ENCODE measurements around the gene CAMSAP1.

The CAMSAP1 gene

DNA sequence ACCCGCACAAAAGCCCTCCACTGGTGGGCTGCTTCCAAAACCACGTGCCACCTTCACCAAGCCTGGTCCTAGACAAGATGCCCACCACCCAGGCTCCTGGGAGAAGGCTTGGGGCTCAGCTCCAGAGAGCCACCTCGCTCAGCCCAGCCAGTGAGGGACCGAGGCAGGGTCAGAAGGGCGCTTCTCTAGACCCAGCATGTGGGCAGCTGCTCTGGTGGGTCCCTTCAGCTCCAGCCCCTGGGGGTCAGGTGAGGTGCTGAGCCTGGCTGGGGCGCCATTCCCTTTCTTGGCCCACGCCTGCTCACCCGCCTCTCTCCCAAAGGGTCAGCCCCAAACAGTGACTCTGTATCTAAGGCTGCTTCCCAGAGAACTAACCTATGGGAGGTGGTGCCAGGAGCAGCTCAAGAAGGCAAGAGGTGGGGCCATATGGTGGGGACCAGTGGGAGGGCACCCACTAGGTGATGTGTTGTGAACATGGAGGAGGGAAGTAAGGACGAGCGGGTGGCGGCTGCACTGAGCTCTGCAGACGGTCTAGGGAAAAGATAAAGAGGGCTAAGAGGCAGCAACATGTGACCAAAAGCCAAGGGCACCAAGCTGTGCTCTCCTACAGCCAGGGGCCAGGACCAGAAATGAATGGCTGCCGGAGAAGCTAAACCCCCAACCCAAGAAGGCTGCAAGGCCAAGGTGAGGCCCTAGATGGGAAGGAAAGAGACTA is 79.3 kb downstream of the CAMSAP1 start:
- no peak for DNase-seq

DNA sequence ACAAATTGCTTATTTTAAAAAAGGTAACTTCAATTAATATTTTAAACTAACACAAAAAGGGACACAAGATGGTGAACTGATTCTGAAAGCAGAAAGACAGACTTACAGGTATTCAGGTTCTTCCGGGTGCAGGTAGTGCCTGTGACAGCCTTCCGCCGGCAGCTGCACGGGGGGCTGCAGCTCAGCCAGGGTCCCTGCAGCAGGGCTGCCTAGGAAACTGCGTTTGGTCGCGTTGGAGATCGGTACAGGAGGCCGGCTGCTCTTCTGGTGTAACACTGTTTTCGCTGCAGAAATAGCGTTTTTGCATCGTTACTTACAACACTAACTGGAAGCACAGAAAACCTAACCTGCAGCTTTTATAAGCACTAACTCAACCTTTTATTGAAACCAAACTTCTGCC is 80.0 kb downstream of the CAMSAP1 start:
- no peak for DNase-seq

DNA sequence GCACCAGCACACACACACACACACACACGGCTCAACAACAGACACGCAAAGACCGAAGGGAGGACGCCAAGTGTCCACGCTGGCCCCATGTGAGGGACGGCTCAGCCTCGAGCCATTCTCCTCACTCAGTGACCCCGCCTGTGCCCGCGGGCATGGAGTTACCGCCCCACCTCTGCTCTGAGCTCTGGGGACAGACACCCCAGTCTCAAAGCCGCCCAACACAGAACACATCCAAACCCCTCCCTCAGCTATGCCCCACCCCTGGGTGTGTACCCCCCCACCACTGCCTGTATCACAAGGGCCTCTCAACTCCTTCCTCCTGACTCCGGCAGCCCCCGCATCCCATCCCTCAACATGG is 81.2 kb downstream of the CAMSAP1 start:
- DNase-seq, result no peak

DNA sequence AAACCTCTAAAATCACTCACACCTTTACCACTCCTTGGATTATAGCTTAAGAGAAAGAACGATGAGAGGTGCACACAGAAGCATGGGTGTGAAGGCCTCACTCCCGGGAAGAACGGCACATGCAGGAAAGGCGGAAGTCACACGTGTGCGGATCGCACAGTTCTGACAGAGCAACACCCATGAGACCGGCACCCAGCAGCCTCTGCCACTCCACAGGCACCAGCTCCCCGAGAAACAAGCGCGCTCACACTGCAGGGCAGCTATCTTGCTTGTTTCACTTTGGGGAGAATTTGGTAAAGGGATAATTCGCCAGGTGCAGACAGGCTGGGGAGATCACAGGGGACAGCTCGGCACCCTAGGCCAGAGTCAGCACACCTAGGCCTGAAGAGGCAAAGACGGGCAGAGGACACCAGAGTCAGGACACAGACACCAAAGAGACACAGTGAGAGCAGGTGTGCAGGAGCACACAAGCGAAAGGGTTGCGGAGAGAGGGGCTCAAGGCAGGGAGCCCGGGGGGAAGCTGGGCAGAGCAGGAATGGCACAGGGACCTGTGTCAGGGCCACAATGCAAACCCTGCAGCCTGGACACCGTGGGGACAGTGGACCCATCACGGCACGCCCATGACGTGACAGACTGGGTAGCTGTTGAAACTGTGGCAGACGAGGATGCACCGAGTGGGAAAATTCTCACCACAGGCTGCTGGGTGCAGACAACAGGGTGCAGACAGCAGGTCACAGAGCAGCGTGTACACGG is 81.7 kb downstream of the CAMSAP1 start:
- DNase-seq, result no peak

DNA sequence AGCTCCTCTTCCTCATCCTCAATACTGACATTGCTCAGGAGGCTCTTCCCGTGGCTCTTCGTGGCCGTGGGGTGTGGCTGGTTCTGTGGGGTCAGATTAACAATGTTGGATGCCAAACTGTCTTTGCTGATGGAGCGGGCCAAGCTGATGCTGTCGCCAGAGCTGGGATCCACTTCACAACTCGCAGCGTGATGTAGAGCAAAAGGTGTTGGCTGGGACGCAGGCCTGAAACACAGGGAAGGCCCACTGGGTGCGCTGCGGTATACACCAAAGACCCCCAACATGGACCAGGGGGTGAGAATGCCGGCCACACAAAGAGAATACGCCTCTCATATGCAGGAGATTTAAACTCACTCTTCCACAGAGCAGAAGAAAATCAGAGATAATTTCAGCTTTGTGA is 84.3 kb downstream of the CAMSAP1 start:
- no peak for DNase-seq

DNA sequence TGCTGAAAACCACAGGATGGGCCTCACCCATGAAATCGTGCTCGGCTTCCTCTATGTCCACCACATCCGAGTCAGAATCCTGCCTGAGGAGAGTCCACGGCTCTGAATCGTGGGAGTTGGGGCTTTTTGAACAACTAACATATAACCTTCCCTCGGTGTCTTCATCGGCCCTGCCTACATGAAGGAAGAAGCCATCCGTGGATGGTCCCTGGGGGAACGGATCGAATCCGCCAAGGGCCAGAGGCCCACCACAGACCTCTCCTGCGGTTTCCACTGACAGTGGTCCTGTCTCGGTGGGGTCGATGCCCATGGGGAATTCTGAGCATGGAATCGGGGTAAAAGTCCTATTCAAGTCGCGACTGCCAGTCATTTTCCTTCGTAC is 85.0 kb downstream of the CAMSAP1 start:
- no peak for DNase-seq

DNA sequence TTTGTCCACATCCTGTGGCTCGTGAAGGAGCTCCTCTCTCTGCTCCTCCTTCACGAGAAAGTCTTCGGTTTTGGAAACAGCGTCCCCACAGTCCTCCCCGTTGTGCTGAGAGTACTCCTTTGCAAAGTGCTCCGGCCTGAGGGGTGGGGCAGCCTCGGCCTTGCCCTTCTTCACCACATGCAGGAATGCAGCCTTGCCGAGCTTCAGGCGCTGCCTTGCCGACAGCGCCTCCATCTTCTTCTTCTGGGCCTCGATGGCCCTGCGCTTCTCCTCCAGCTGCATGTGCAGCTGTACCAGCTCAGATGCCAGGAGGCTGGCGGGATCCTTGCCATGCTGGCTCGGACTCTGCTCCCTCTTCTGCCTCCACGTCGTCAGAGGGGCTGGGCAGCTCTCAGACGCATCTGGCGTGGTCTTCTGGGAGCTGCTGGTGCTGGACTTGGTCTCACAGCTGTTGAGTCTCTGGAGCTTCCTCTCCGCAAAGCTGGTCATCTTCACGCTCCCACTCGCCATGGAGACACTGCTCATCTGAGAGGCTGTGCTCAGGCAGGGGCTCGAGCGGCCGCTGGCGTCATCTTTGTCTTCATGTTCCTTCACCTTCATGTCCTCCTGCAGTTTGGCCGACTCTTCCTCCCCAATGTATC is 85.5 kb downstream of the CAMSAP1 start:
- no peak for DNase-seq

DNA sequence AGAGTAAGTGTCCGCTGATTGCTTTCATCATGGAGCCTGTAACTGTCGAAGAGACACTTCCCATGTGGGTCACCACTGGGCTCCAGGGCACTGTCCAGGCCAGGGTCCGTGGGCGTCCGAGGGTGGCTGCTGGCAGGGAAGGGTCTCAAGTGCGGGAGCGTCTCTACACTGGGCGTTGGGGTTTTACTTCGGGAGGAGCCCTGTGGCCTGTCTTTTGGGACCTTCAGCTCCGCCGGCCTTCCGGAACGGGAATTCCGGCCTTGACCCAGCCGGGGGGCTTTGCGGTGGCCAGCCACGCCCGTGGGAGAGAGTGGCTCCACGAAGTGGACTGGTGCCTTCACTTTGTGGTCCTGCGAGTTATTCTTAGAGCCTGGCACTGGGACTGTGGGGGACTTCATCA is 86.2 kb downstream of the CAMSAP1 start:
- no peak for DNase-seq

DNA sequence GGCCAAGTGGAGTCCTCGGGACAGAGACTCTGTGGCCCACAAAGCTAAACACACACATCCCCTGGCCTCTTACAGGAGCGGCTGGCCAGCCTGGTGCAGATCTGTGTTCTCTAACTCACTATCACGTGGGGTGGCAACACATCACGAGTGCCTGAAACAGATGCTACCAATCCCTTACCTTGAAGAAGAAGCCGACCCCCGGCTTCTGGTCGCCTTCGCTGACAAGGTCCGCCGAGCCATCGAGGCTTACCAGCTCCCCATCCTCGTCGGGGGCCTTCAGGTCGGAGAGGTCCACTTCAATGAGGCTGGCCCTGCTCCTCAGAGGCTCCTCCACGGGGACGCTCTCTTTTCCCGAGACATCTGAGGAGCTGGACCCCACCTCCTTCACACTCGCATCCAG is 86.7 kb downstream of the CAMSAP1 start:
- no peak for DNase-seq

DNA sequence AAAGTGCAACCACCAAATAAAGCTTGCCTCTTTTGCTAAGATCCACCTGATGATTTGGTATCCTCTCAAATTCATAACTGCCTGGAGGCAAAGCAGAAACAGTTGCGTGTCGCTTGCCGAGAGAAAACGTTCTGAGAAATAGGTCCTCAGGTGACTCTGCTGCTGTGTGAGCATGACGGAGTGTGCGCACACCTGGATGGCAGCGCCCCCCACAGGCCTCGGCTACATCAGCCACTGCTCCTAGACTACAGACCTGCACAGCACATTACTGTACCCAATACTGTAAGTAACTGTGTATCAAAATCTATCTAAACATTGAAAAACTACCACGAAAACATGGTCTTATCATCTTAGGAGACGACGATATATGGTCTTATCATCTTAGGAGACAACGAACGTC is 87.4 kb downstream of the CAMSAP1 start:
- no peak for DNase-seq

DNA sequence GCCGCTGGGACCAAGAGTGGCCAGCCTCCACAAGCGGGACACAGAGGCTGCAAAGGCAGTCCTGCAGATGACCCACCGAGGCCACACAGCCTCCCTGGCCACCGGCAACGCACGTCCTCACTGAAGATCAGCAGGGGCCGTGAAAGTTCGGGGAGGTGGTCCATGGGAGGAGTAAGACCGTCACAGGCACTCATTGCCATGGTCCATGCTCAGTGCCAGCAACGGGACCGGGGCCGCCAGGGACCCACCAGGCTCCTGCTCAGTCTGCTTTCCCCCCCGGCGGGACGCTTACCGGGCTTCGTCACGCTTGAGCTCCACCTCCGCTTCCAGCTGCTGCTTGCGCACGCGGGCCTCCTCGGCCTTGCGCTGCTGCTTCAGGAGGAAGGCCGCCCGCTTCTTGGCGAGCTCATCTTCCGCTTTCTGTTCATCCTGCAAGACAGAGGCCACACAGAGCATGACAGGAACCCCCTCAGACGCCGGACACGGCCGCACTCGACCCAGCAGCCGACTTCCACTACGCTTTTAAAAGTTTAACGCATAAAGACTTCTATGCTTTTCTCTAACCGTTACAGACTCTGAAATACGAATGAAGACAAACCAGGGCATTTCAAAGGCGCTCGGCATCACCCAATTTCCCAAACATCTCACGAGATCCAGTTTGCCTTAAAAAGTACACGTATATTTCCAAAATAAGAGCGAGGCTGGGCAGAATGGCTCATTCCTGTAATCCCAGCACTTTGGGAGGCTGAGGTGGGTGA is 88.4 kb downstream of the CAMSAP1 start:
- DNase-seq, result no peak

DNA sequence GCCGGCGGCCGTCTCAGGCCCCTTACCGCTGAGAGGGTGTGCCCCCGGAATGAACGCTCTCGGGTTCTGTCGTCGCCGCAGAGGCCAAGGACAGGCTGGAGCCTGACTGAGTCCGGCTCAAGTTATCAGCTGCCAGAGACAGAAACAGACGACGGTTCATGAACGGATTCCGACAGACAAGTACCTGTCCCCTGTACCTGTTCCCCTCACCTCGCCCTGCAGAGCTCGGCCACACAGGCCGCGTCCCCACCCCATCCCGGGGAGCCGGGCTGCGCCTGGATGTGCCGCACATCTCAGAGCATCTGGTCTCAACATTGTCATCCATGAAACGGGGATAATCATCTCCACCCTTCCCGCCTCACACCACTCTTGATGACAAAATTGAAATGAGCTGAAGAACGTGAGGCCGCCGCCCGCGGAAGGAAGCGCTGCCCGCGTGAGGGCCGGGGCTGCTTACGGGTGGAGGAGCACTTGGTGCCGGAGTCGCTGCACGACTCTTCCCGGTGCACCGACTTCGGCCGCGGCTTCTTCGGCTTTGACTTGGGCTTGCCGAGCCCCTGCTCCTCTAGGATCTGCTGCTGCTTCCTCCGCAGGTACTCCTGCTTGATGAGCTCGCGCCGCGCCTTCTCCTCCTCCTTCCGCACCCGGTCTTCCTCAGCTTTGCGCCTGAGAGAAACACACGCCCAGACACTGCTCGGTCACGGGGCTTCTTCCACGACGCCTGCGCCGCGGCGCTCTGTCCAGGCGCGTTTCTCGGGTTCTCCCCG is 89.2 kb downstream of the CAMSAP1 start:
- DNase-seq, result no peak

DNA sequence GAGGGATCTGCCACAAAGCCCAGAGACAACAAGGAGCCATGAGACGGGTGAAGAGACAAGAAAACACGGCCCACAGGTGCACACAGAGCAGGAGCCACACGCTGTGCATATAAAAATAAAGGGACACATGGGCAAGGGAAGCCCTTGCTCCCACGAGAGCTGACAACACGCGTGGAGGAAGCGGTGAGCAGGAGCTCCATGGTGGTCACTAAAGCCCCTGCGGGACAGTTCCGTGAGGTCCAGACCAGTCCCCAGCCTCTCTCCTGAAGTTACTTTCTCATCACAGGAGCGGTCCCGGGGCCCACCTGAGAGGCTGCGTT is 90.7 kb downstream of the CAMSAP1 start:
- DNase-seq, result no peak

DNA sequence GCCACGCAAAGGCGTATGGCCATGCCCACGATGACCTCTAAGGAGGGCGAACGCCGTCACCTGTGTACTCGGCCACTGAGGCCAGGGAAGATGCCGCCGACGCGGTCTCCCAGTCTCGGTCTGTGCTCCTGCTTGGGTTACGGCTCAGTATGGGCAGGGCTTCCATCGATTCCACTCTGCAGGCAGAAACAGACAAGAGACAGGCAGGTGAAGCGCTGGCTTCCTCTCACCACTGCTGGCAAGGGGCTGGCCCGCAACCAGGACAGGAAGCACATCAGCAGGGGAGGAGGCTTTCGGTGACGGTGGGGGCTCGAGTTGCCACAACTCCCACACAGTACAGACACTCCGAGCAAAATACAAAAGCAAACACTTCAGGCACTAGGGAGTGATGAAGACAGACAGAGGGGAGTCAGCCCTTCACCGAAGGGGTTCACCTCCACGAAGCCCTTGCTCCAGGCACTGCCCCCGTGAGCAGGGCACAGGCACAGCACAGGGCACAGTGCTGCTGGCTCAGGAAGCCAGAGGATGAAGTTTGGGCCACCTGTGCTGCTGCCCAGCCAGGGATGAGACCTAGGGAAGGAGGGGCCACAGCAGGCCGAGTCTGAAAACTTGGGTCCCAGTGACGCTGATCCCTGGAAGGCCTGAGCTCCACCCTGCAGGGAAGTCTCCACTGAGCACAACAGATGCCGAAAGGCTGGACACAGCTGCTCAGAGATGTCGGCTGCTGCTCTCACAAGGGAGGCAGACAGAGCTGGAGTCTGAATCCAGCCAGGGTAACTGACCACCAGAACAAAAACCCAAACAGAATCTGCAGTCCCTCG is 91.3 kb downstream of the CAMSAP1 start:
- DNase-seq, result no peak

DNA sequence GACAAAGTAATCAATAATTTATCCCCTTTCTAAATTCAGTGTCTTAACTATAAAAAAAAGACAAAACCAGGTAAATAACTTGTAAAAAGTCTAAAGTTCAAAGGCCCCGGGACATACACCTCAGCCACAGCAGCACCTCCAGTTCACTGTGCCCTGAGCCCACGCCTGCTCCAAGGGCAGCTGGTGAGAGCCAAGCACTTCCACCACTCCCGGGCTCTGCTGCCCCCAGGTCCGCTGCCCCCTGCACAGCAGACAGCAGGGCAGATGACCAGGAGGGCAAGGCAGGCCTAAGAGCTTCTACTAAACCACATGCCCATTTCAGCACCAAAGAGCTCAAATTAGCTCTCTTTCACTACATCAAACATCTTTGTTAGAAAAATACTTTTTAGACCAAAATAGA is 91.9 kb downstream of the CAMSAP1 start:
- DNase-seq, result no peak

DNA sequence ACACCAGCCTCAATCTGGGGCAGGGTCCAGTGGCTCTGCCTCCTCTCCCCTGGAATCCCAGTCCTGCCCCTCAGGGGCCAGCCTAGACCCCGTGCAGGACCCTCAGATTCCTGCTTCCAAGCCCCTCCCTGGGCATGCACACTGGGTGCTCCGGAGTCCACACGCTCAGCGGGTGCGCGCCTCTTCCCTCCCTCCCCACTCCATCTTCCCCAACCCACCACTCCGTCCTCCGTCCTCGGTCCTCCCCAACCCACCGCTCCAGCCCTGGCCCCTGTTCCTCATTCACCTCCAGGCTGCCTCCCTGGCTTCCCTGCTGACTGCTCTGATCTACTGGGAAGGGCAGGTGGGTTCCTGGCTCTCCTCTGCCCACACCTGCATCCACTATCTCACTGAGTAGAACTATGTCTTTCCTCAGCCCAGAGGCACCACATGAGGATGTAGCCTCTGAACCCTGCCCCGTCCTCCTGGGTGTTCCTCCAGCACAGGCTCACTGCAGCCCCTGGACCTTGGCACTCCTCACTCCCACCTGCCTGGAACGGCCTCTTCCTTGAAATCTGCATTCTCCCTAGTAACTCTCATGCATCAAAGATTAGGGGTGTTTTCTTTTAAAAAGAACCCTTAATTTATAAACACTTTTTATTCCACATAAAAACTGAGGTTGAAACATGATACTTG is 92.8 kb downstream of the CAMSAP1 start:
- no peak for DNase-seq

DNA sequence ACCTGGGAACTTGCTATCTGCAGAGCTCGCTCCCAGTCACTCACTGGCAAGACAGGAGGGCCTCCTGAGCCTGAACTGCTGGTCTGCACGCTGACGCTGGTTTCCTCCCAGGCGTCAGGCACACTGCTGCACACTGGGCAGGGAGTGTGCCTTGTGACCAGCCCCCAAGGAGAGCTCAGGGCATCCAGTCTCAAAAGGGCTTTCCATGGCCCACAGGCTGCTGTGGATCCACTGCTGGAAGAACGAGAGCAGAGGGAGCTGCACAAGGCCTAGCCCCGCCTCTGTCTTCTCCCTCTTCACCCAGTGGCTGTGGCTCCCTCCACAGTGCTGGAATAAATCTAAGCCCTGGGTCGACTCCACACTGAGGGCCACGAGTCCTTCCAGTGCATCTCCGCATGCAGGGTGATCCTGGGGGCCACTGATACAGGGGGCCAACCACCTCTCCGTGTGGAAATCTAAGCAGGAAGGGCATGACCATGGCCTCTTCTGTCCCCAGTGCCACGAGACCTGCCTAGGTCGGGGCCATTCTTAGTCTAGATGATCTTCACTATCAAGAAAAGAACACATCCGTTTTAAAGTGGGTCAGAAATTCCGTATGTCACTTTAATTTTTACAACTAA is 93.6 kb downstream of the CAMSAP1 start:
- DNase-seq, result no peak

DNA sequence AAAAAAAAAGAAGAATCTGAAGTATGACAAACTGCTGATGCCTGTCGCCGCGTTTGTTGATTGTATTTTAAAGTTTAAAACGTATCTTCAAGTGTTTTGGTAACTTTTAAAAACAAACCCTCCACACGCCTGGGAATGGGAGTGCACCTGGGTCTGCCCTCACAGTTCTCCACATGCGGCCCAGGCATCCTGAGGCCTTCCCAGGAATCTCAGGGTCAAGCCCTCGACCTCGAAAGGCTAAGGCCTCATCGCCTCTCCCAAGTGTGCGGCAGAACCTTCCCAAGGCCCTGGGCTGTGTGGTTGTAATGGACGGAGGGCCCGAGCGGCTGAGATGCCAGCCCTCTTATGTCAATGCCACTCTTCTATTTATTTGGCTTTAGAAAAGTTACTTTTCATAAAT is 94.4 kb downstream of the CAMSAP1 start:
- no peak for DNase-seq

DNA sequence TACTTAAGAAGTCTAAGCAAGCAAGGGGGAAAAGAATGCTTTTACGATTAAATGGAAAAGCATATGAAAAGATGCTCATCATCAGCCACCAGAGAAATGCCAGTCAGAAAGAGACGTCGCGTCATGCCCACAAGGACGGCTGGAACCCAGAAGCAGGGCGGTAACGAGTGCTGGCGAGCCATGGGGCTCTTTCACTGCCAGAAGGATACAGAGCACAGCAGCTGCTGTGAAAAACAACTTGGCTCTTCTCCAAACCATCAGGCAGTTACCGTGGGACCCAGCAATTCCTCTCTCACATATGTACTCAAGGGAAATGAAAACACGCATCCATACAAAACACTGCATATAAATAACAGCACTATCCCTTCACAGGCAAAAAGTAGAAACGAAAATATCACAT is 95.5 kb downstream of the CAMSAP1 start:
- no peak for DNase-seq

DNA sequence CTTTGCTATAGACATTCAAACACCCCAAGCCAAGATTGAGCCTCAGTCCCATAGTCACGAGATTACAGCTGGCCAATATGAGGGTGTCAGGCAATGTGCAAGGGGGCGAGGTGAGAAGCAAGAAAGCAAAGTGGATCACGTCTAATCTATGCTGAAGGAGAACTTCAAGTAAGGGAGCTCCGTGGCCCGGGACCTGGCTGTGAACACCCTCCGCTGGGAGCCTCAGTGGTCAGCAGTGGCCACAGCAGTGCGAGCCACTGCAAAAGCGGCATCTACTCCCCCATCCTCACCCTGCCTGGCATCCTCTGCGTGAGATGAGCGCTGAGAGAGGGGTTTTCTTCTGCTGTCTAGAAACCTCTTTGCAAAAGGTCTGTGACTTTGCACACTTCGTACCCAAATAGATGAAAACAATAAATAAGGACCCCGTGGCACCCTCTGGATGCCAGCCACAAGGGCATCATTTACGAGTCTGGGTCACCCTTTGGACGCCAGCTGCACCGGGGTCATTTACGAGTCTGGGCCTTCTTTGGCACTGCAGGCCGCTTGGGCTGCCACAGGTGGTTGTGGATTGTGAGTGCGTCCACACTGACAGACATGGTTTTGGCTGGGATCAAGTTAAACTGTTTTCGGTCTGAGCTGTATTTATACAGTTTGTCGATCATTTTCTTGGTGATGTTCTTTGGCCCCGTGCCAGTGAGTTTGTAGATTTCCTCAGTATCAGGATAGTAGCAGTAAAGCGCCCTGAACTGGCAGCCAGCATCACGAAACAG is 96.4 kb downstream of the CAMSAP1 start:
- no peak for DNase-seq

Data from activated CD4-positive, CD25-positive, alpha-beta regulatory T cell treated with anti-CD3 and anti-CD28 coated beads, Interleukin-2, amount 50 U/mL, for 72 hours (primary cell).